GM21447 (cell line): ENCODE measurements around the gene FGF9.
A peak's percentile ranks its signal among the peaks of the same experiment; 100 is the strongest.

ENCODE experiments used
- ATAC-seq: cut with Tn5 transposase; IDR thresholded peaks from one replicate; pipeline ENCODE4 v1.9.1; 2021; ENCODE audit not compliant: unreplicated experiment

The FGF9 gene

GRCh38 chr13:21670883-21671619 is at the start of gene FGF9:
Gene FGF9, plus strand, starts transcription at chr13:21671073. Its CDS starts 840 bp downstream, at chr13:21671913.
- ATAC-seq = peak; percentile 62

- no peak for ATAC-seq
These were observed 45.5 kb upstream of the FGF9 start for GRCh38 chr13:21625366-21625765.

- no peak for ATAC-seq
These were observed 38.7 kb upstream of the FGF9 start for GRCh38 chr13:21632196-21632595.

- ATAC-seq = no peak
These were observed 34.2 kb upstream of the FGF9 start for GRCh38 chr13:21636656-21637055.

- no peak for ATAC-seq
These were observed 33.6 kb upstream of the FGF9 start for GRCh38 chr13:21637296-21637695.

- ATAC-seq = no peak
These were observed 32.3 kb upstream of the FGF9 start for GRCh38 chr13:21638319-21639282.

GRCh38 chr13:21639561-21639960 is 31.3 kb upstream of the FGF9 start:
- no peak for ATAC-seq

GRCh38 chr13:21641629-21642028 is 29.2 kb upstream of the FGF9 start:
- no peak for ATAC-seq

GRCh38 chr13:21657538-21657937 is 13.3 kb upstream of the FGF9 start:
- ATAC-seq = no peak

GRCh38 chr13:21659087-21659486 is 11.8 kb upstream of the FGF9 start:
- ATAC-seq = no peak

- no peak for ATAC-seq
These were observed 9.6 kb upstream of the FGF9 start for GRCh38 chr13:21661097-21661909.

GRCh38 chr13:21663197-21663596 is 7.7 kb upstream of the FGF9 start:
- no peak for ATAC-seq

- ATAC-seq = no peak
These were observed 2.1 kb upstream of the FGF9 start for GRCh38 chr13:21668732-21669275.

- ATAC-seq = peak; percentile 13
These were observed 629 bp upstream of the FGF9 start for GRCh38 chr13:21670006-21670882.

GRCh38 chr13:21671620-21672286 is 880 bp downstream of the FGF9 start:
- ATAC-seq = no peak

GRCh38 chr13:21672287-21672680 is 1.4 kb downstream of the FGF9 start:
- ATAC-seq = no peak

- ATAC-seq = no peak
These were observed 2.1 kb downstream of the FGF9 start for GRCh38 chr13:21672796-21673538.

GRCh38 chr13:21673539-21673788 is 2.6 kb downstream of the FGF9 start:
- no peak for ATAC-seq
